Stimulated activated CD4-positive, alpha-beta T cell treated with anti-CD3 and anti-CD28 coated beads, Interleukin-2, amount 100 ng/mL, for 4 hours (primary cell): ENCODE results near the gene TSC1.
"Not testable (repeated sequence)": the region's sequence is repeated elsewhere in the genome, so short reads cannot be mapped to it uniquely, and the experiment has no call there.

ENCODE experiments used
- DNase-seq: peaks from one replicate; pipeline ENCODE4 v3.0.0-alpha.2; 2020; ENCODE audit warnings: low read depth

The TSC1 gene

GRCh38 chr9:132976571-132976970 is 32.2 kb upstream of the TSC1 start:
- DNase-seq, result no peak

DNA sequence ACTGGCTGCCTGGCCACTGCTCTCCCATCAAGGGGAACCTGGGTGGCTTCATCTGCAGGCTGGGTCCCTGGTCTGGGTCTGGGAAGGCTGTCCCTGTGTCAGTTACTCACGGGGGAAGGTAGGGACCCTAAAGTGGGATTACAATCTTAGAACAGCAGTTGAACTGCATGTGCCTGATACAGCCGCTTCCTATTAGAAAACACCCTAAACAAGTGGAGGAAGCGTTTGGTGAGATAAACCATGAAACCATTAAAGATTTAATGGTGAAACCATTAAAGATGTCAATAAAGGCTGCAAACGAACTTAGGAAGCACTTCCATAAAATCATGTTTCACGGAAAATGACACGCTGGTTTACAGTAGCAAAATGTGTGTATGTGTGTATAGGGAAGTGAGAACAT is 31.5 kb upstream of the TSC1 start:
- DNase-seq, result no peak

DNA sequence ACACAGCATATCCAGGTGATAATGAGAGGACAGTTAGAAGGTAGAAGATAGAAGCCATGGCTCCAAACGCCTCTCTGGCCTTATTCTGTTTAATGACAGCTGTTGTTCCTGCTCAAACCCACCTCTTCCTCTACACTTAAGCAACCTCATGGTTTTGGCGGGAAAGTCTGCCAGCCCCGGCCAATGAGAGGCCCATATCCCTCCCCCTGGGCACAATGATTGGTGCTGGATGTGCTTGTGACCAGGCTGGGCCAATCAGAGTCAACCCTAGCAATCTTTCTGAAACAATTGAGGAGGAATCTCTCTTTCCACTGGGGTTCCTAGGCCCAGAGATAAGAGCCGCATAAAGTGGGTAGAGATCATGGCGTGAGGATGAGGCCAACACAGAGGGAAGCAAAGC is 29.3 kb upstream of the TSC1 start:
- no peak for DNase-seq

DNA sequence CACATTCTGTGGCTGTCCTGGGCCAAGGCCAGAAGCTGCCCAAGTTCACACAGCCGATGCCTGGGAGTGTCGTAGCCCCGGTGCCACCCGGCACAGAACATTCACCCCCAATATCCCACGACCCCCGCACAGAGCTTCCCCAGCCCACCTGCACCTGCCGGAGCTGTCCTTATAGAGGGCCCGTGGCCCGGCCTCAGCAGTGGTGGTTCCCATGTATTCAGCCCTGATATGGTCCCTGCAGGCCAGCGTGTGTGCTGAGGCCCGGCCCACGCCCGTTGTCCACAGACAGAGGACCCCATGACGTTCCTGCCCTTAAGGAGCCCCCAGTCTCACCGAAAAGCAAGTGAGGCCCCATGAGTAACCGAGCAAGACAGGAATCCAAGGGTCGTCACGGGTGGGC is 28.8 kb upstream of the TSC1 start:
- no peak for DNase-seq

DNA sequence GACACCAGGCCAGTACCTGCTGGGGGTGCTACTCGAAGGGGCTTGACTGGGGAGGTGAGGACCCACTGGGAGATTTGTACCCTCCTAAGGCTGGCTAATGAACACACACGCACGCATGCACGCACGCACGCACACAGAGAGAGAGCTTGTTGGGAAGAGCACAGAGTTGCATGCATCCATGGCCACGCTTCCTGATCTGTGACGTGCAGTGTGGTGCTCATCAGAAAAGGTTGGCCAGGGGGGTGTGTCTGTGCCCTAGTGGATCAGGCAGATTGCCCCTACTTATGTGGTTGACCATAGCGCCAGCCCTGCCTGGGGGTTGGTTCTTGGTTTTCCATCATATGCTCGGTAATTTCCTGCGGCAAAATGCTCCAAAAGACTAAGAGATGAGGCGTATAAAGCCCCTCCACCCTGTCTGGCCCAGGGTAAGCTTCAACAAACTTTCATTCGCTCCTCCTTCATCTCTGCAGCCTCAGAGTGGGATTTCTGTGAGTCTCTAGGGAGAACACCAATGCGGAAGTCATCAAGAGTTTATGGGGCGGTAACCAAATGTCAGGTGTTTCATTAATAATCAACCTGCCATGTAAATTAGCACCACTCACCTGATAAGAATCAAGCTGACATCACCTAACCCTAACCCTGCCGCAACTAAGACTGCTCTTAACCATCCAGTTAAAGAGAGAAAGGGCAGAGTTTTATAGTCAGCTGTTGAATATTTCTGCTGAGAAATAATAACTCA is 26.1 kb upstream of the TSC1 start:
- no peak for DNase-seq

- no peak for DNase-seq
These were observed 25.4 kb upstream of the TSC1 start for GRCh38 chr9:132969783-132970182.

DNA sequence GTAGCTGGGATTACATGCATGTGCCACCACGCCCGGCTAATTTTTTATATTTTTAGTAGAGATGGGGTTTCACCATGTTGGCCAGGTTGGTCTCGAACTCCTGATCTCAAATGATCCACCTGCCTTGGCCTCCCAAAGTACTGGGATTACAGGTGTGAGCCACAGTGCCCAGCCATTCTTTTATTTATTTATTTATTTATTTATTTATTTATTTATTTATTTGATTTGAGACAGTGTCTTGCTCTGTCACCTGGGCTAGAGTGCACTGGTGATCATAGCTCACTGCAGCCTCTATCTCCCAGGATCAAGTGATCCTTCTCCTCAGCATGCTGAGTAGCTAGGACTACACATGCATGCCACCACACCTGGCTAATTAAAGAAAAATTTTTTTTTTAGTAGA is 23.5 kb upstream of the TSC1 start:
- not testable (repeated sequence) for DNase-seq

DNA sequence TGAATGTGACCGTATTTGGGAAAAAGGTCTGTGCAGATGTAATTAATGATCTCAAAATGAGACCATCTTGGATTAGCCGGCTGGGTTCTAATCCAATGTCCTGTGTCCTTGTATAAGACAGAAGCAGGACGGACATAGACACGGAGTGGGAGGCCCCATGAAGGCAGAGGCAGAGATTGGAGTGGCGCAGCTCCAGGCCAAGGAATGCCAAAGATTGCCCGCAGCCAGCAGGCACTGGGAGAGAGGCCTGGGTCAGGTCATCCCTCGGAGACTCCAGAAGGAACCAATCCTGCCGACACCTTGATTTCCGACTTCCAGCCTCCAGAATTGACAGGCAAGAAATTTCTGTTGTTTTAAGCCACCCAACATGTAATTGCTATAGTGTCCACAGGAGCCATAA is 21.1 kb upstream of the TSC1 start:
- no peak for DNase-seq

GRCh38 chr9:132961002-132961401 is 16.6 kb upstream of the TSC1 start:
- no peak for DNase-seq

GRCh38 chr9:132957805-132958204 is 13.4 kb upstream of the TSC1 start:
- DNase-seq, result no peak

- DNase-seq, result no peak
These were observed 11.4 kb upstream of the TSC1 start for GRCh38 chr9:132955768-132956167.

GRCh38 chr9:132955123-132955522 is 10.7 kb upstream of the TSC1 start:
- DNase-seq, result no peak

- no peak for DNase-seq
These were observed 5.3 kb upstream of the TSC1 start for GRCh38 chr9:132949709-132950108.

- DNase-seq, result no peak
These were observed 4.2 kb upstream of the TSC1 start for GRCh38 chr9:132948482-132949050.

DNA sequence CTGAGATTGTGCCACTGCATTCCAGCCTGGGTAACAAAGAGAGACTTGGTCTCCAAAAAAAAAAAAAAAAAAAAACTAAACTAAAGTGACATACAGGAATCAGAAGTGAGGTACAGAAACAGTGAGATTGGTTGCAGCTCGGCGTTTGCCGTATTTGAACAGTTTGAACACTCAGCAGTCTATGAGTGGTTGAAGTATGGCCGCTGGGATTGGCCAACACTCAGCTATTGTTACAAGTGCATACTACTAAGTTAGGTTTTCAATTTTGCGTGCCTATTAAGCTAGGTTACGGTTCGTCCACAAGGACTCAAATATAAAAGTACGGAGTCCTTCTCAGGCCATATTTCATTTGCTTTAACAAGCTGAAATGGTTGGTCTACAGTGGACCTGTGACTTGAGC is 3.3 kb upstream of the TSC1 start:
- no peak for DNase-seq

DNA sequence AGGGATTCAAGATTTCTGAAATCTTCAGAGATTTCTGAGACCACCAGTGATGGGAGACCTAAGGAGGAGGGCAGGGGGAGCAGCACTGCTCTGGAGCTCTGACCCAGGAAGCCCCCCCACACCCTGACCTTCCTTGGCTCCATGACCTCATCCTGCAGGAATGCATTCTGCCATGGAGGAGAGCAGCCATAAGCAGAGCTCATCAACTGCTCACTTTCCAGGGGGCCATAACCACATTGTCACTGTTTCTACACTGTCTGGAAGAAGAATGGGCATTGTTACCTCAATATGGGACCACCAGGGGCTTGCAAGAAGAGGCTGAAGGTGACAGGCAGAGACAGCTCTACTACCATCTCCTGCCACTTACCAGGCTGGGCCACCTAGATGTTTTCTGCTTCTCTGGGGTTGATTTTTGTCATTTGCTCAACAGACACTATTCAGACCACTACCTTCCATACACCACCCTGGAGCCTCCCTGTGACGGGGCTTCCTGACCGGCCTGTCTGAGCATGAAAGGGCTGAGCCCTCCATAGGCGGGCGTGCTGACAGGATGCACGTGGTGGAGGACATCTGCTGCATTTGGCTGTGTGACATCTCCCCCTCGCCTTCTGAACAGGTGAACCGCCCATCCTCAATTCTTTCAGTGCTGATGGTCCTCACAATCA is 2.3 kb upstream of the TSC1 start:
- no peak for DNase-seq

- no peak for DNase-seq
These were observed 1.8 kb upstream of the TSC1 start for GRCh38 chr9:132946211-132946610.

GRCh38 chr9:132945186-132946130 is 1.0 kb upstream of the TSC1 start:
- DNase-seq, result no peak

DNA sequence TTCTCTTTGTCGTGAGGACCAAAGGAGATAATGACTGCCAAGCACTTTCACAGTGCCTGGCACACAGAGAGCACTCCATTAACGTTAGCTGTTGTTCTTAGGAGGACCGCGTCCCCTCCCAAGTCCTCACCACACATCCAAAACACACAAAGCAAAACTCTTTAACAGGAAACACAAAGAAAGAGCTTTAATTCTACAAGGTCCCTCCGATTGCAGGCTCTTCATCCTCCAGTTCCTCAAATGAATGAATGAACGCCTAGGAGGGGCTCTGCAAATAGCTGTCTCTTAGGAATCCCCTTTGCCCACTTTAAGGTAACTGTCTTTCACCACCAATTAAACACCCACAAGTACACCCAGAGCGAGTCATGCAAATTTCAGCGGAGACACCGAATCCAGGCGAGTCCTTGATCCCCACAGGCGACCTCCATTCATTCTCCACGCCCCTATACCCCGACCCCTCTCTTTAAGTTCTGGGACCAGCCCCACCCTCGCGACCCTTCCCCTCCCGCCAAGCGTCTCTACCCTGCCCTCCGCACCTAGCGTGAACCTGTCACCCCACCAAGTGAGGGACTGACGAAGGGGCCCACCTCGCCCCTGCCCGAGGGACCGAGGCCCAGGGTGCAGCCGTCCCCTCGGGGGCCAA is 644 bp downstream of the TSC1 start:
- no peak for DNase-seq

DNA sequence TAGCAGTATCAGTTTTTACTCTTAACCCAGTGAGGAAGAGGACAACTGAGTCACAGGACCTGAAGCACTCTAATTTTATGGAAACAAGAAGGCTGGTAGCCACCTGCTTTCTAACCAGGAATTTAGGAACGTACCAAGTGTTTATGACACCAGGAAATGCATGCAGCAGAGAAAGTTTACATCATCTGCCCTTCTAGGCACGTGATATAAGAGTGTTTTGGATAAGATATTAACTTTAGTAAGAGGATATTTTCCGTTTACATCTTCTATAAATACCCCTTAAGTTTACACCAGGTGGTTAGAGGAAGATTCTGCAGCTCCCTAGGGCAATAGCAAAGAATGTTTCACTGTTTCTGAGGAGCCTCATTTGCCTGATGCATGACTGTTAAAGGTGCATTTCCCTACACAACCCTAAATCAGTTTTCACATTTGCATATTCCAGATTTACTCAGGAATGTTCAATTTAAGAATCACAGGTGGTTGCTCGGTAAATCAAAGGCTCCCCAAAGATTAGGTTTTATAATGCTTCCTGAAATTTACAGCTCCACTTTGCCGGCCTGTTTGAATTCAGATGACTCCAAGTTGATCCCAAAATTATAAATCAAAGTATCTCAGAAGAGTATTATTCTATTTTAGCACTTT is 1.8 kb downstream of the TSC1 start:
- no peak for DNase-seq

- DNase-seq, result no peak
These were observed 5.2 kb downstream of the TSC1 start for GRCh38 chr9:132939169-132939568.
